T47D (cell line): ENCODE data around the gene PJA1.
A peak's percentile ranks its signal among the peaks of the same experiment; 100 is the strongest.

Experiments used
- DNase-seq, 2 experiments: peaks; one replicate each; pipeline versions ENCODE4 v3.0.0 to v3.0.0-alpha.2; 2011 to 2012; ENCODE audit warnings: low read depth in 1 of 2, low spot score in 1 of 2
- JUND ChIP-seq: IDR thresholded peaks from 2 replicates; pipeline ENCODE4 v1.6.1; 2012; ENCODE audit warnings: low read depth
- in situ Hi-C: cut with HindIII; loops from 2 replicates; pipeline ENCODE4 v1.10.0; 2016; ENCODE audit warnings: low sequenced_read_pairs, low pct_unique_long_range_greater_than_20kb

The PJA1 gene

DNA sequence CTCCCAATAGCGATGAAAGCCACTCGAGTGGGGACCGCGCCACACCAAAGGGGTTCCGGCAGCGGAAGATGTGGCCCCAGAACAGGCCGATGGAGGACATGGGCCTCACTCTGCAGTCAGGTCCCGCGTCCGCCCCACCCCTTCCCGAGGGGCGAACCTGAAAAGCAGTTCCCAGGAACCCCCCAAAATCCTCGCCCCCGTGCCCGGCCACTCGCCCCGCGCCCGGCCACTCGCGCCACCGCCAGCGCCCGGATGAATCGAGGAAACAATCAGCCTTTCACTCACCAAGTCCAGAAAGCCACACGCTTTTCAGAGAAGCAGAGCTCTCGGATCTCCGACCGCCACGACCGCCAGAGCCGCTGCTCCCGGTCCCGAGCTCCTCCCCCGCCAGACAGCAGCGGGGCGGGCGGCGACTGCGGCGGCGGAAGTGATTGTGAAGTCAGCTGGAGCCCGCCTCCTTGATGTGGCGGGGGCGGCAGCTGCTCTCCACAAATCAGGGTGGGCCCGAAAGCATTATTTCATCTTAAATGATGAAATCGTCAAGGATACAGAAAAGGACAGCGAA is at the start of gene PJA1:
TSS of gene PJA1 (minus strand) at position 367 of the 565 bp plus-strand sequence. CDS start 2,380 bp downstream, outside the sequence.
- in situ Hi-C loops: no loop called here
- TF ChIP-seq JUND: no peak
- DNase-seq: peak; percentile 25 to 32

- no peak for TF ChIP-seq JUND
- in situ Hi-C loops: no loop called here
- no peak for DNase-seq
These were observed 49.2 kb upstream of the PJA1 start for GRCh38 chrX:69214463-69214862.

DNA sequence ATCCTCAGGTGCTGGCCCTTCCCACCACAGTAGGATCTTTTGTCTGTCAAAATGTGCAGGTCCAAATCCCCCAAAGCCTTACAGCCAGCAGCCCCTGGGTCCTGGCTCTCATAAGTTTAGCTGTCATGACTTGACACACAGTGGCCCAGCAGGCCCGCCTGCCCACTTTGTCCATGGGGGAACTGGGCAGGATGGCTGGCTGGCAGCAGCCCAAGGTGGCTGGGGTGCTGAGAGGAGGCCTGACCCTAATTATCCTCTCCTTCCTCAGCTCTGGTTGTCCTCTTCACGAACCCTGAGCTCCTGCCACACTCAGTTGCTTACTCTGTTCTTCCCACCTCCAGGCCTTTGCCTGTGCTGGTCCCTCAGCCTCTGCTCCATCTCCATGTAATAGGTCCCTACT is 46.4 kb upstream of the PJA1 start:
- in situ Hi-C loops: no loop called here
- DNase-seq: no peak
- TF ChIP-seq JUND: no peak

DNA sequence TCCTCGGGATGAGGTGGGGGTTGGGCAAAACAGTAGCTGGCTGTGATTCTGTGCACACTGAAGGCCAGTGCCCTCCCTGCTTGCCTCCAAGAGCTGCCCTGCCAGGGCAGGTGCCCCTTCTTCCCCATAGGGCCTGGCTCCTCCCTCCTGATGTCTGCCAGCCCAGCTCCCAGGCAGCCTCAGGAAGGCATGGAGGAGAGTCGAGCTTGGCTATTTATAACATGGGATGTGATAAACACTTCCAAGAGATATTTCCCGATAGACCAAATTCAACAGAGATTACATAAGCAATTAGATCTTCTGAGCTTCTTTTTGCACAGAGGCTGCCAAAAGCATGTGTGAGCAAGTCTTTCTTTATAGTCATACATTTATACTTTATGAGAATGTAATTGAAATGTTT is 45.3 kb upstream of the PJA1 start:
- no peak for TF ChIP-seq JUND
- in situ Hi-C loops: no loop called here
- no peak for DNase-seq

GRCh38 chrX:69207216-69207615 is 42.0 kb upstream of the PJA1 start:
- in situ Hi-C loops: no loop called here
- TF ChIP-seq JUND: no peak
- no peak for DNase-seq

- in situ Hi-C loops: no loop called here
- no peak for TF ChIP-seq JUND
- no peak for DNase-seq
These were observed 38.4 kb upstream of the PJA1 start for GRCh38 chrX:69203638-69204037.

DNA sequence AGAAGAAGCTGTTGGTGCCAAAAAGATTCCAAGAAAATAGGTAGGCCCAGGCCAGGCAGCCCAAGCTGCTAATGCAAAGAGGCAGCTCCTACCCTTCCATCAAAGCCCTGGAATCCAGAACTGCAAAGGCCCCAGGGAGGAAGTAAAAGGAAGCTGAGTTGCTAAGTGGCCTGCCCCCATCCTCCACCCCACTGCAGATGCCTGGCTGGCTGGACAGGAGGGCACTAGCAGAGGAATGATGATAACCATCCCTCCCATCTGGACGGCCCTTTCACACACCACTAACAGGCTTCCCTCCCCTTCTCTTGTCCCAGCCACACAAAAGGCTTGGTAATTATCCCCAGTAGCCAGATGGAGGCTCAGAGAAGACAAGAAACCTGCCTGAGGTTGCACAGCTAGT is 32.4 kb upstream of the PJA1 start:
- no peak for DNase-seq
- in situ Hi-C loops: no loop called here
- TF ChIP-seq JUND: no peak

- in situ Hi-C loops: no loop called here
- TF ChIP-seq JUND: no peak
- DNase-seq: no peak
These were observed 31.4 kb upstream of the PJA1 start for GRCh38 chrX:69196666-69197065.

DNA sequence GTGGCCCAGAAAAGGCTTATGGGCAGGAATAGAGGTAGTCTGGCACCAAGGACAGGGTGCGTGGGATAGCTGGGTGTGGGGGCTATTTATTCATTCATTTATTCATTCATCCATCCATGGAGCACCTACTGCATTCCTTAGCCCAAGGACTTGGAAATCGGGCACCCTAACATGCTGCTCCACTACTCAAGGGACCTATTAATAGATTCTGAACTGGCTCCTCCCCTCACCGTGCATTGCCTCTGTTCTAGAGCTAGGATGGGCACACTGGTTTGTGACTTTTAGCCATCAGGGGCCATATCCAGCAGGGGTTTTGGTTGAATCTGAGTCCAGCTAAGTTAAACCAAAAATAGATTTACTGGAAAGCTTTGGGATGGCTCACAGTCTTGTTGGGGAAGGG is 30.6 kb upstream of the PJA1 start:
- in situ Hi-C loops: no loop called here
- no peak for TF ChIP-seq JUND
- no peak for DNase-seq

DNA sequence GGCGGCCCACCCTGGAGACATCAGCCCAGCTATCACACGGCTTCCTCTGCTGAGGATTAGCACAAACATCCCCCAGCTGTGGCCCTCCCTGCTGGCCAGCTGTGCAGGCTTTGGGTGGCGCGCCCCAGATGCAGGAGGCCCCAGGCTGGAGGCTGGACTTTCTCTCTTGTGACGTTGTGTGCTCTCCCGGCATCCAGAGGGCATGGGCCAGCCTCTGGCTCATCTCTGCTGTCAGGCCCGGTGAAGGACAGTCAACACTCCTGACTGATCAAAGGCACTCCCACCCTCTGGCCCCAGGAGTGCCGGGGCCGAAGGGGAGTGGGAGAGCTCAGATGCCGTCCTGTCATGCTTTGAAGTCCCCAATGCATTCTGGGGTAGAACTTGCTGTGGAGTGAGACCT is 29.9 kb upstream of the PJA1 start:
- in situ Hi-C loops: no loop called here

GRCh38 chrX:69192603-69193002 is 27.4 kb upstream of the PJA1 start:
- no peak for DNase-seq
- no peak for TF ChIP-seq JUND
- in situ Hi-C loops: no loop called here

More for the DNA sequence above, 29.9 kb upstream of the PJA1 start:
- no peak for TF ChIP-seq JUND
- DNase-seq: no peak

DNA sequence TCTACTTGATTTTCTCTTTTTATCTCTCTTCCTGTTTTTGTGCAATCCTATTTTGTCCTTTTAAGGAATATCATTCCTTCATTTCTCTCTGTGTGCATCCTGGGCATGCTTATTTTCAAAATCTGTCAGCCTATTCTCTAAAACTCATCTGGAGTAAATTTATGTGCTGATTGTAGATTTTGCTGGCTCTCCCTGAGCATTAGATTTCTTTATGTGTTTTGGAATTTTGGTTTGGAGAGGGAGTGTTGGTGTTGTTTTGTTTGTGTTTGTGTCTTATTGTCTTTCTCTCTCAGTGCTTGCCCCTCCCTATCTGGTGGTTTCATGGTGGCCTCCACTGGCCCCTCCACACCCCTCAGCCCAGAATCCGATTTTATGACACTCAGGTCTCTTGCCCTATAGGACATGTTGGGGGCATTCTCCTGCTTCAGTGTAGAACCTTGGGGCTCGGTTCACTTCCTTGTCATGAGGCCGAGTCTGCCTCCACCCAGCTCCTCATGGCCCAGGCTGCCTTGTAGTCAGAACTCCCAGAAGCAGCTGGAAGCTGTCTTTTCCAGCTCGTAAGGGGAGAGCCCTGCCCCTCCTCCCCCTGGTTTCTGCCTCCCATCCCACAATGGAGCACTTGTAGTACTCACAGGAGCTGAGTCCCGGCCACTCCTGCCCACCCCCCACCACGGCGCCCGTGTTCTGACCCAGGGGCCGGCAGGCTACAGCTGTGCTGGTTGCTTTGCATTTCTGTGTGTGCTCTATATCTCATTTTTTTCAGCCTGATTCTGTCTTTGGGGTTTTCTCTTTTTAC is 24.5 kb upstream of the PJA1 start:
- no peak for DNase-seq
- in situ Hi-C loops: no loop called here

DNA sequence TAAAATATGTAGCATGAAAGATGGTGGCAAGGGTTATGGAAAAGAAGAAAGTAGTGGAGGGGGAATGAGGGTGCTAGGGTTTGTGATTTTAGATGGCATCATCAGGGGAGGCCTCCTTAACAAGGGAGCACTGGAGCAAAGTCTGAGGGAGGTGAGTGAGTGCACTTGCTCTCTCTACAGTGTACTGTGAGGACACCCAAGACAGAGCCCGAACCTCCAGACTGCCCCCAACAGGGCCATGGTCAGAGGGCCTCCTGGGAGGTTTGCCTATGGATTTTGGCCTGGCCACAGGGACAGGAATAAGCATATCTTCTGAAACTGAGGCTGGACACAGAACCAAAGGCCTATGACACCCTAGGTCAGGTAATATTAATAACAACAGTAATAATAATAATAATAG is 21.4 kb upstream of the PJA1 start:
- in situ Hi-C loops: no loop called here
- TF ChIP-seq JUND: no peak
- no peak for DNase-seq

More for the DNA sequence above, 24.5 kb upstream of the PJA1 start:
- no peak for TF ChIP-seq JUND
